ENCODE results near the gene BMS1. TPM values are rescaled to one million over a fixed set of nuclear protein-coding genes. Genes with fewer than 3 reads are reported as not detected.
"Not testable (repeated sequence)": the region's sequence is repeated elsewhere in the genome, so short reads cannot be mapped to it uniquely, and the experiment has no call there.

BMS1 gene
- total RNA-seq, 1 donor = 21.2 TPM

- TF ChIP-seq, protein P1, sequence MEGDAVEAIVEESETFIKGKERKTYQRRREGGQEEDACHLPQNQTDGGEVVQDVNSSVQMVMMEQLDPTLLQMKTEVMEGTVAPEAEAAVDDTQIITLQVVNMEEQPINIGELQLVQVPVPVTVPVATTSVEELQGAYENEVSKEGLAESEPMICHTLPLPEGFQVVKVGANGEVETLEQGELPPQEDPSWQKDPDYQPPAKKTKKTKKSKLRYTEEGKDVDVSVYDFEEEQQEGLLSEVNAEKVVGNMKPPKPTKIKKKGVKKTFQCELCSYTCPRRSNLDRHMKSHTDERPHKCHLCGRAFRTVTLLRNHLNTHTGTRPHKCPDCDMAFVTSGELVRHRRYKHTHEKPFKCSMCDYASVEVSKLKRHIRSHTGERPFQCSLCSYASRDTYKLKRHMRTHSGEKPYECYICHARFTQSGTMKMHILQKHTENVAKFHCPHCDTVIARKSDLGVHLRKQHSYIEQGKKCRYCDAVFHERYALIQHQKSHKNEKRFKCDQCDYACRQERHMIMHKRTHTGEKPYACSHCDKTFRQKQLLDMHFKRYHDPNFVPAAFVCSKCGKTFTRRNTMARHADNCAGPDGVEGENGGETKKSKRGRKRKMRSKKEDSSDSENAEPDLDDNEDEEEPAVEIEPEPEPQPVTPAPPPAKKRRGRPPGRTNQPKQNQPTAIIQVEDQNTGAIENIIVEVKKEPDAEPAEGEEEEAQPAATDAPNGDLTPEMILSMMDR (IDR thresholded peaks at IDR 0.05; ENCODE audit: insufficient read depth, low read depth, low read length) = no peak
- no peak for DNase-seq (ENCODE audit: low read depth)
- H3K4me3 ChIP-seq (ENCODE audit: low read depth, low read length) = no peak overlapping the region
These were observed 34.3 kb downstream of the BMS1 start for GRCh38 chr10:42816912-42817311.

DNA sequence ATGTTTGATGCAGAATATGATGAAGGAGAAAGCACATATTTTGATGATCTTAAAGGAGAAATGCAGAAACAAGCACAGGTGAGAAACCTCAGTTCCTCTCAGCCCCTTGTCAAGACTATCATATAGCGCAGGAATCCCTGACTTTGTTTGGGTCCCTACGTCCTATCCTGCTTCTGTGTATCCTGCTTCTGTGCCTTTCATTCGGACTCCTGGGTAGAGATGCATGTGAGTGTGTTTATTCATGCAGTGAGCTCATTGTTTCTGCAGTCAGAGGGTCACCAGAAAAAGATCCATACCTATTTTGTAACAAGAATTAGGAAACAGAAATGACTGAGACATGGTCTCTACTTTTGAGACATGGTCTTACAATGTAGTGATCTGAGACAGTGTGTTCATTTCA is 34.8 kb downstream of the BMS1 start:
- DNase-seq (ENCODE audit: low read depth); H3K4me3 ChIP-seq (ENCODE audit: low read depth, low read length): not testable (repeated sequence)

- not testable (repeated sequence) for DNase-seq (ENCODE audit: low read depth); H3K4me3 ChIP-seq (ENCODE audit: low read depth, low read length)
These were observed 44.2 kb downstream of the BMS1 start for GRCh38 chr10:42826759-42827158.

- H3K4me3 ChIP-seq (ENCODE audit: low read depth, low read length) = no peak overlapping the region
- TF ChIP-seq, protein P1 (IDR thresholded peaks at IDR 0.05; ENCODE audit: insufficient read depth, low read depth, low read length) = peak; percentile 21
These were observed 44.6 kb downstream of the BMS1 start for GRCh38 chr10:42827201-42827600.

GRCh38 chr10:42828391-42828790 is 45.8 kb downstream of the BMS1 start:
- H3K4me3 ChIP-seq (ENCODE audit: low read depth, low read length); DNase-seq (ENCODE audit: low read depth): not testable (repeated sequence)

More at GRCh38 chr10:42827201-42827600, 44.6 kb downstream of the BMS1 start:
- no peak for DNase-seq (ENCODE audit: low read depth)

DNA sequence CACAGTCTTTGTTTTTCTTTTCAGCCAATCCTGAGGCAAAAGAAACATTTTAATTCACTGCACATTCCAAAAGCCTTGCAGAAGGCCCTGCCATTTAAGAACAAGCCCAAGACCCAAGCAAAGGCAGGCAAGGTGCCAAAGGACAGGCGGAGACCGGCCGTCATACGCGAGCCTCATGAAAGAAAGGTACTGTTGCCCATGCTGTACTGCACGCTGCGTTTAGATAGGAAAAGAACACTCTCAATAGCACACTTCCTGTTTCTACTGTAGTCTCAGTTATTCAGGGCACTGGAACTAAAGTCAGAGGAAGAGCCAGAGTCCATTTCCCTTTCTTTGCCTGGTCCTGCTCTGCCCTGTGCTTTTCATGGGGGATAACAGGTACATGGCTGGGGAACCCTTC is 47.6 kb downstream of the BMS1 start:
- TF ChIP-seq, protein P1 (IDR thresholded peaks at IDR 0.05; ENCODE audit: insufficient read depth, low read depth, low read length) = no peak
- no peak overlapping the region for H3K4me3 ChIP-seq (ENCODE audit: low read depth, low read length)
- DNase-seq (ENCODE audit: low read depth) = no peak

DNA sequence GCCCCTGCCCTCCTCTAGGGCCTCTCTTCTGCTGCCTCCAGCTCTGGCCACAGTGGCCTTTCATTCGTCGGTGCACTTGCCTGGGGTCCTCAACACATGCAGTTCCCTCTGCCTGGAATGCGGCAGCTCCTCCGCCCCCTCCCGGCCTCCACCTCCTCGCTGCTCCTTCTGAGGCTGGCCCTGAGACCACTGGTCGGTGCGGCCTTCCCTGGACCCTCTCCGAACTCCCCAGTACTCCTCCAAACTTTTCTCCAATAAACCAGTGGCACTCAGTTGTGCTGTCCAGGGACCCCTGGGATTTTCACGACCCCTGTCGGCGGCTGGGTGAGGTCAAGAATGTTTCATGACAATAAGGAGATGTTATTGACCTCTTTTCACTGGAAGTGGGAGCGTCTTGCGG is 53.5 kb downstream of the BMS1 start:
- TF ChIP-seq, protein P1 (IDR thresholded peaks at IDR 0.05; ENCODE audit: insufficient read depth, low read depth, low read length) = no peak
- DNase-seq (ENCODE audit: low read depth) = no peak
- H3K4me3 ChIP-seq (ENCODE audit: low read depth, low read length) = no peak overlapping the region

GRCh38 chr10:42836771-42837468 is 54.3 kb downstream of the BMS1 start:
- TF ChIP-seq, protein P1 (IDR thresholded peaks at IDR 0.05; ENCODE audit: insufficient read depth, low read depth, low read length) = no peak
- peak; percentile 13 for DNase-seq (ENCODE audit: low read depth)
- peak overlapping the region; percentile 48 for H3K4me3 ChIP-seq (ENCODE audit: low read depth, low read length)

DNA sequence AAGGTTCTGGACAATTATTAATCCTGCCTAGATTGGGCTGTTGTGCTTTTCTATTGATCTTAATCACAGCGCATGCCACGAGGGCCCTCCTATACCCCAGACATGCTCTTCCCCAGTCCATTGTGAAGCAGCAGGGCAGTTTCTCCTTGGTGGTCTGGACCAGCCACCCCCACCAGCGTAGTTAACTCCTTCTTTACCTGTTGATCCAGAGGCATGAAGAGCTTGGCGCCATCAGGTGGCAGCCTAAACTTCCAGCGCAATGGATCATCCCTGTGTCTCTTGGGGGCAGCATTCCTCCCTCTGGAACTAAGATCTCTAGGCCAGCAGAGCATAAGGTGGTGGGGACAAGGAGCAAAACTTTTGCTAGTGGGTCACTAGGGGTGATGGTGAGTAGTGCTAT is 62.2 kb downstream of the BMS1 start:
- not testable (repeated sequence) for DNase-seq (ENCODE audit: low read depth); H3K4me3 ChIP-seq (ENCODE audit: low read depth, low read length)

DNA sequence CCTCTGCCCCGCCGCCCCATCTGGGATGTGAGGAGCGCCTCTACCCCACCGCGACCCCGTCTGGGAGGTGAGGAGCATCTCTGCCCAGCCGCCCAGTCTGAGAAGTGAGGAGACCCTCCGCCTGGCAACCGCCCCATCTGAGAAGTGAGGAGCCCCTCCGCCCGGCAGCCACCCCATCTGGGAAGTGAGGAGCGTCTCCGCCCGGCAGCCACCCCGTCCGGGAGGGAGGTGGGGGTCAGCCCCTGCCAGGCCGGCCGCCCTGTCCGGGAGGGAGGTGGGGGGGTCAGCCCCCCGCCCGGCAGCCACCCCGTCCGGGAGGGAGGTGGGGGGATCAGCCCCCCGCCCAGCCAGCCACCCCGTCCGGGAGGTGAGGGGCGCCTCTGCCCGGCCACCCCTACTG is 64.7 kb downstream of the BMS1 start:
- not testable (repeated sequence) for H3K4me3 ChIP-seq (ENCODE audit: low read depth, low read length); DNase-seq (ENCODE audit: low read depth)

Data from fibroblast of villous mesenchyme (primary cell).